Measurements from ENCODE around the gene OSBPL5. TPM values are rescaled to one million over a fixed set of nuclear protein-coding genes. Genes with fewer than 3 reads are reported as not detected.
A peak's percentile ranks its signal among the peaks of the same experiment; 100 is the strongest.

The OSBPL5 gene
- total RNA-seq, 1 experiment from 2014 or later, result 115 TPM

DNA sequence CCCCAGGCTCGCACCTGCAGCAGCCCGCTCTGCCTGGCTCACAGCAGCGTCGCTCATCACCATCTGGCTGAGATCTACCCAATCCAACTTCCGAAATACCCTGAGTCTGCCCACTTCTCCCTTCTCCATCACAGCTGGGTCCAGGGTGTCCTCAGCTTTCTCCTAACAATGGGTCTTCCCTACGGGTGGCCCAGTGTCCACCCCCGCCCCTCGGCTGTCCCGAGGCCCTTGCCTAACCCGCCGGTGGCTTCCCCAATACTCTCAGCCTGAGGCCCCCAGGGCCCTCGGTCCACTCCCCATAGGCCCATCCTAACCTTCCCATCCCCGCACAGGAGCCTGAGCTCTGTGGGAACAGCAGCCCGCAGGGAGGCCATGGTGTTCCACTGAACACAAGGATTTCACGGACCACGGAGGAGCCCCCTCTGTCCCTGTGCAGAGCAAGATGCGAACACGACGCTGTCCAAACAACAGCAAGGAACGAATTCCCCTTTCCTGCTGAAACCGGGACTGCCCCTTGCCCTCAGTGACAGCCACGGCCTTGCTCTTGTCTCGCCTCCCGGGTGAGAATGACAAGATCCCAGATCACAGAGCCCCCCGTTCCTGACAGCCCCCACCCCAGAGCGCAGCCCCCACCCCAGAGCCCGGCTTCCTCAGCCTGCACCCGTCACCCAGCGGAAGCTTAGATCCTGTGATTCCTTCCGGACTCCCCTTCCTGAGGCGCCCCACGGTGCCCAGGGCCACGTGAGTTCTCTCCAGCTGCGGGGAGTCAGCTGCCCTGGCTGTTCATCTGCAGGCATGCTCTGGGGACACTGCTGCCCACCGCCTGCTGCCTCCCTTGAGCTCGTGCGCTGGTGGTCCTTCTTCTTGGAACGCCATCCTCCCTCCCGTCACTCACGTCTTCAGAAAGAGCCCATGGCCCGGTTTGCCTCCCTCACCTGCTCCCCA, 59.0 kb downstream of the OSBPL5 start:
- intact Hi-C loops (cut with micrococcal nuclease), result no loop called here
- CTCF ChIA-PET, result interaction anchor here (0.7 kb wide), 1 partner anchor 118 kb away, joined by 3 read pairs; no protein-coding TSS in a partner anchor
- H3K36me3 Mint-ChIP-seq (ENCODE audit: insufficient read depth, unreplicated experiment), result peaks cover 91% of the 10 kb centered on the region
- no TSS peak for BruUV-seq (replicated peaks)
- POLR2A ChIA-PET, result interaction anchor here (1.2 to 1.4 kb wide), 2 partner anchors 18 to 25 kb away, joined by 3 to 4 read pairs; no protein-coding TSS in a partner anchor
- peak overlapping the region; percentile 28 for H3K4me3 Mint-ChIP-seq (ENCODE audit: unreplicated experiment)
- no peaks in the 10 kb centered on the region for H3K27me3 Mint-ChIP-seq (ENCODE audit: insufficient read depth, unreplicated experiment)
- no peak for DNase-seq (ENCODE audit: unreplicated experiment)
- H3K27ac Mint-ChIP-seq (ENCODE audit: low read depth, unreplicated experiment), result peak overlapping the region; percentile 75
- H3K9me3 Mint-ChIP-seq (ENCODE audit: unreplicated experiment), result no peaks in the 10 kb centered on the region
- peaks cover 11% of the 10 kb centered on the region for H3K4me1 Mint-ChIP-seq (ENCODE audit: insufficient read depth, unreplicated experiment)
- TF ChIP-seq, protein P1, sequence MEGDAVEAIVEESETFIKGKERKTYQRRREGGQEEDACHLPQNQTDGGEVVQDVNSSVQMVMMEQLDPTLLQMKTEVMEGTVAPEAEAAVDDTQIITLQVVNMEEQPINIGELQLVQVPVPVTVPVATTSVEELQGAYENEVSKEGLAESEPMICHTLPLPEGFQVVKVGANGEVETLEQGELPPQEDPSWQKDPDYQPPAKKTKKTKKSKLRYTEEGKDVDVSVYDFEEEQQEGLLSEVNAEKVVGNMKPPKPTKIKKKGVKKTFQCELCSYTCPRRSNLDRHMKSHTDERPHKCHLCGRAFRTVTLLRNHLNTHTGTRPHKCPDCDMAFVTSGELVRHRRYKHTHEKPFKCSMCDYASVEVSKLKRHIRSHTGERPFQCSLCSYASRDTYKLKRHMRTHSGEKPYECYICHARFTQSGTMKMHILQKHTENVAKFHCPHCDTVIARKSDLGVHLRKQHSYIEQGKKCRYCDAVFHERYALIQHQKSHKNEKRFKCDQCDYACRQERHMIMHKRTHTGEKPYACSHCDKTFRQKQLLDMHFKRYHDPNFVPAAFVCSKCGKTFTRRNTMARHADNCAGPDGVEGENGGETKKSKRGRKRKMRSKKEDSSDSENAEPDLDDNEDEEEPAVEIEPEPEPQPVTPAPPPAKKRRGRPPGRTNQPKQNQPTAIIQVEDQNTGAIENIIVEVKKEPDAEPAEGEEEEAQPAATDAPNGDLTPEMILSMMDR (IDR thresholded peaks at IDR 0.05; ENCODE audit: unreplicated experiment), result no peak

DNA sequence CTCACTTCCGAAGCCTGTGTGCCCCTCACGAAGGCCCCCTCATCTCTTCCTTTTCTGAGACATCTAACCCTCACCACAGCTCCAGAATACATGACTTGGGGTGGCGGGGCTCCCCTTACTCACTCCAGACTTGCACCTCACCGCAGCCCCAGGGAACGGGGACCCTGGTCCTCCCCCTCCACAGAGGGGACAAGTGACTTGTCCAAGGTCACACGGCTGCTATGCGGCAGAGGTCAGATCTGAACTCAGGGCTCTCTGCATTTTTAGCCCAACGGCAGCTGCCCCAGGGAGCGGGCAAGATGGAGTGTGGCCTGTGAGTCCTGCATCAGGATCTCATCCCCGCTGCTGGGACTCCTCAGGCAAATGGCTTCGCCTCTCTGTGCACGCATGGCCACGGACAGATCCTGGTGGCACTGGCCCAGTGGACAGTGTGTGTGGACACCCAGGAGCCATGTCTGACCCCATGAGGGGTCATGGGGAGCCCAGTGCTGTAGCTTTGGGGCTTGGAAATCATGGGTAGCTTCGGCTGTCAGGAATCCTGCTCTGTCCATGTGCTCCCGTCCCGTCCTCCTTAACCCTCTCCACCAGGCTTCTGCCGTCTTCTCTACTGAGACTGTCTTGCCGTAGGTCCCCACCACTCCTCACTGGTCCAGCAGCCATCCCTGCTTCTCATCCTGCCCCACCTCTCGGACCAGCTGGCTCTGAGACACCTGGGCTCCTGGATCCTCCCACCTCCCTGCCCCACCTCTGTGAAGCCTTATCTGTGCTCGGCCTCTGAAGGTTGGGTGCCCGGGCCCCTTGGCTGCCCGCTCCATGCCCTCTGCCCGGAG, 59.9 kb downstream of the OSBPL5 start:
- H3K27ac Mint-ChIP-seq (ENCODE audit: low read depth, unreplicated experiment), result peak overlapping the region; percentile 75
- TF ChIP-seq, protein P1 (IDR thresholded peaks at IDR 0.05; ENCODE audit: unreplicated experiment), result no peak
- H3K9me3 Mint-ChIP-seq (ENCODE audit: unreplicated experiment), result no peaks in the 10 kb centered on the region
- H3K4me3 Mint-ChIP-seq (ENCODE audit: unreplicated experiment), result no peak overlapping the region
- BruUV-seq (replicated peaks), result no TSS peak
- DNase-seq (ENCODE audit: unreplicated experiment), result no peak
- intact Hi-C loops (cut with micrococcal nuclease), result no loop called here
- peaks cover 91% of the 10 kb centered on the region for H3K36me3 Mint-ChIP-seq (ENCODE audit: insufficient read depth, unreplicated experiment)
- H3K27me3 Mint-ChIP-seq (ENCODE audit: insufficient read depth, unreplicated experiment), result no peaks in the 10 kb centered on the region
- POLR2A ChIA-PET, result interaction anchor here (0.7 to 1.4 kb wide), 5 partner anchors 8 to 55 kb away, joined by 3 to 4 read pairs (median 3); no protein-coding TSS in a partner anchor
- CTCF ChIA-PET, result interaction anchor here (0.7 kb wide), 1 partner anchor 118 kb away, joined by 3 read pairs; no protein-coding TSS in a partner anchor
- H3K4me1 Mint-ChIP-seq (ENCODE audit: insufficient read depth, unreplicated experiment), result peaks cover 5% of the 10 kb centered on the region

DNA sequence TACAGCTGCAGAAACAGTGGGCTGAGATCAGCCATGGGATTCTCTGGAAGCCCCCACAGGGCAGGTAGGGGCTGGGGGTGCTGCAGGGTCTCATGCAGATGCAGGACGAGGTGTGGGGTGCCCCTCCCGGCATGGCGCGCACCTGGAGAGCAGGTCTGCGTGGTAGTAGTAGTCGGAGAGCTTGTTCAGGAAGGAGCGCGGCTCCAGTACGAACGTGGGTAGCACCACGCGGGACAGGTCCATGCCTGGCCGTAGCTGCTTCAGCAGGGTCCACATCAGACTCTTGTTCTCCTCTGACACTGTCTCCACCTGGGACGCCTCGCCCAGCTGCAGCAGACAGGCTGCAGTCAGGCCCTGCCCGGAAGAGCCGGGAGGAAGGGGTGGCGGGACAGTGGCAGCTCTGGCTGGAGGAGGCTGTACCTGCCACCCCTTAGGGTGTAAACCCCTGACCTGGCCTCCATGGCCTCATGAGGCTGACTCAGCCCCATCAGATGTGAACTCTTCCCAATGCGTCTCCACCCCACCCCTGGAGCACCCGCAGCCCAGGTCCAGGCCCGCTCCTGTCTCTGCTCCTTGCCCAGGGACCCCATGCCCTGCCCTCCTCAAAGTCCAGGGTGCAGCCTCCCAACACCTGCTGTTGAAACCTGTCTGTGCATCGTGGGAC, 60.9 kb downstream of the OSBPL5 start:
- ChIA-PET CTCF (interaction anchor here (0.7 kb wide), 1 partner anchor 13 kb away, joined by 4 read pairs; no protein-coding TSS in a partner anchor), POLR2A (interaction anchor here (0.6 to 1.3 kb wide), 4 partner anchors 9 to 112 kb away, joined by 3 to 4 read pairs (median 3); no protein-coding TSS in a partner anchor)
- Mint-ChIP-seq H3K4me1 (ENCODE audit: insufficient read depth, unreplicated experiment) (peaks cover 5% of the 10 kb centered on the region), H3K27ac (ENCODE audit: low read depth, unreplicated experiment) (peak overlapping the region; percentile 75), H3K4me3 (ENCODE audit: unreplicated experiment) (no peak overlapping the region), H3K9me3 (ENCODE audit: unreplicated experiment) (no peaks in the 10 kb centered on the region), H3K36me3 (ENCODE audit: insufficient read depth, unreplicated experiment) (peaks cover 91% of the 10 kb centered on the region), H3K27me3 (ENCODE audit: insufficient read depth, unreplicated experiment) (no peaks in the 10 kb centered on the region)
- intact Hi-C loops (cut with micrococcal nuclease), result no loop called here
- TF ChIP-seq, protein P1 (IDR thresholded peaks at IDR 0.05; ENCODE audit: unreplicated experiment), result no peak
- no TSS peak for BruUV-seq (replicated peaks)
- no peak for DNase-seq (ENCODE audit: unreplicated experiment)

All from MCF 10A (cell line).